Hypothalamus (tissue), 51 donors: ENCODE results near the gene DSCAML1.

ENCODE experiments used
- DNase-seq, 51 donors: peaks; one replicate each; lab custom pipeline; 2025; lab: John Stamatoyannopoulos, UW

Gene DSCAML1

GRCh38 chr11:117647207-117647606 is 149.8 kb downstream of the DSCAML1 start:
- DNase-seq: no peak

GRCh38 chr11:117646411-117646810 is 150.6 kb downstream of the DSCAML1 start:
- DNase-seq: no peak

- no peak for DNase-seq
Measured at GRCh38 chr11:117644403-117645155, 152.4 kb downstream of the DSCAML1 start.

GRCh38 chr11:117643606-117644300 is 153.3 kb downstream of the DSCAML1 start:
- peak in 1 of 51 donors; percentile 13 for DNase-seq

GRCh38 chr11:117642835-117643234 is 154.2 kb downstream of the DSCAML1 start:
- no peak for DNase-seq

- DNase-seq: no peak
Measured at GRCh38 chr11:117642396-117642795, 154.6 kb downstream of the DSCAML1 start.

GRCh38 chr11:117641008-117641915 is 155.8 kb downstream of the DSCAML1 start:
- DNase-seq: peak in 46 of 51 donors; percentile 16 to 92 (median 74)

- peak in 2 of 51 donors; percentile 14 to 29 for DNase-seq
Measured at GRCh38 chr11:117640041-117640440, 157.0 kb downstream of the DSCAML1 start.

GRCh38 chr11:117639601-117640000 is 157.4 kb downstream of the DSCAML1 start:
- DNase-seq: no peak

GRCh38 chr11:117638911-117639543 is 158.0 kb downstream of the DSCAML1 start:
- DNase-seq: no peak

- DNase-seq: peak in 1 of 51 donors; percentile 67
Measured at GRCh38 chr11:117634756-117635603, 162.0 kb downstream of the DSCAML1 start.

GRCh38 chr11:117633976-117634755 is 162.8 kb downstream of the DSCAML1 start:
- DNase-seq: no peak

GRCh38 chr11:117633186-117633754 is 163.7 kb downstream of the DSCAML1 start:
- no peak for DNase-seq

- no peak for DNase-seq
Measured at GRCh38 chr11:117632306-117632705, 164.7 kb downstream of the DSCAML1 start.

- no peak for DNase-seq
Measured at GRCh38 chr11:117631336-117632140, 165.5 kb downstream of the DSCAML1 start.

GRCh38 chr11:117629891-117630538 is 167.0 kb downstream of the DSCAML1 start:
- DNase-seq: no peak

GRCh38 chr11:117629146-117629545 is 167.9 kb downstream of the DSCAML1 start:
- no peak for DNase-seq
